Superior temporal gyrus (tissue), 1 donor: ENCODE data around the gene ARID2.

Experiments
- DNase-seq: peaks from one replicate; pipeline ENCODE4 v3.0.0-alpha.2; 2016; ENCODE audit errors: extremely low spot score

Gene ARID2

GRCh38 chr12:45729233-45730083 lies at the start of gene ARID2:
ARID2 (plus strand) TSS chr12:45729706; CDS start chr12:45729837, 131 bp downstream.
- peak; percentile 66 for DNase-seq

- no peak for DNase-seq
Observed at GRCh38 chr12:45680362-45680761, 49.1 kb upstream of the ARID2 start.

- DNase-seq, result no peak
Observed at GRCh38 chr12:45681465-45681864, 48.0 kb upstream of the ARID2 start.

- DNase-seq, result no peak
Observed at GRCh38 chr12:45685680-45686079, 43.8 kb upstream of the ARID2 start.

- no peak for DNase-seq
Observed at GRCh38 chr12:45687081-45688015, 42.2 kb upstream of the ARID2 start.

- no peak for DNase-seq
Observed at GRCh38 chr12:45688183-45688582, 41.3 kb upstream of the ARID2 start.

- no peak for DNase-seq
Observed at GRCh38 chr12:45695035-45695434, 34.5 kb upstream of the ARID2 start.

- no peak for DNase-seq
Observed at GRCh38 chr12:45695606-45696005, 33.9 kb upstream of the ARID2 start.

- no peak for DNase-seq
Observed at GRCh38 chr12:45696049-45696448, 33.5 kb upstream of the ARID2 start.

- DNase-seq, result no peak
Observed at GRCh38 chr12:45697371-45697770, 32.1 kb upstream of the ARID2 start.

GRCh38 chr12:45701296-45701695 lies 28.2 kb upstream of the ARID2 start:
- no peak for DNase-seq

- no peak for DNase-seq
Observed at GRCh38 chr12:45703942-45704341, 25.6 kb upstream of the ARID2 start.

GRCh38 chr12:45704968-45705367 lies 24.5 kb upstream of the ARID2 start:
- no peak for DNase-seq

GRCh38 chr12:45705404-45705803 lies 24.1 kb upstream of the ARID2 start:
- DNase-seq, result no peak

- DNase-seq, result no peak
Observed at GRCh38 chr12:45707241-45707857, 22.2 kb upstream of the ARID2 start.

GRCh38 chr12:45708363-45708762 lies 21.1 kb upstream of the ARID2 start:
- DNase-seq, result no peak

GRCh38 chr12:45708901-45709300 lies 20.6 kb upstream of the ARID2 start:
- no peak for DNase-seq

- DNase-seq, result no peak
Observed at GRCh38 chr12:45712319-45712718, 17.2 kb upstream of the ARID2 start.

- no peak for DNase-seq
Observed at GRCh38 chr12:45713078-45713477, 16.4 kb upstream of the ARID2 start.

GRCh38 chr12:45718306-45718705 lies 11.2 kb upstream of the ARID2 start:
- DNase-seq, result no peak

- no peak for DNase-seq
Observed at GRCh38 chr12:45720069-45720468, 9.4 kb upstream of the ARID2 start.

- no peak for DNase-seq
Observed at GRCh38 chr12:45721369-45721768, 8.1 kb upstream of the ARID2 start.
